ENCODE measurements around the gene KCTD15. TPM values are rescaled to one million over a fixed set of nuclear protein-coding genes. Genes with fewer than 3 reads are reported as not detected.

KCTD15 gene
- total and polyA plus RNA-seq, 2 of the 4 experiments (the other 2 are of a cell fraction) = 16.3 to 19.6 TPM

DNA sequence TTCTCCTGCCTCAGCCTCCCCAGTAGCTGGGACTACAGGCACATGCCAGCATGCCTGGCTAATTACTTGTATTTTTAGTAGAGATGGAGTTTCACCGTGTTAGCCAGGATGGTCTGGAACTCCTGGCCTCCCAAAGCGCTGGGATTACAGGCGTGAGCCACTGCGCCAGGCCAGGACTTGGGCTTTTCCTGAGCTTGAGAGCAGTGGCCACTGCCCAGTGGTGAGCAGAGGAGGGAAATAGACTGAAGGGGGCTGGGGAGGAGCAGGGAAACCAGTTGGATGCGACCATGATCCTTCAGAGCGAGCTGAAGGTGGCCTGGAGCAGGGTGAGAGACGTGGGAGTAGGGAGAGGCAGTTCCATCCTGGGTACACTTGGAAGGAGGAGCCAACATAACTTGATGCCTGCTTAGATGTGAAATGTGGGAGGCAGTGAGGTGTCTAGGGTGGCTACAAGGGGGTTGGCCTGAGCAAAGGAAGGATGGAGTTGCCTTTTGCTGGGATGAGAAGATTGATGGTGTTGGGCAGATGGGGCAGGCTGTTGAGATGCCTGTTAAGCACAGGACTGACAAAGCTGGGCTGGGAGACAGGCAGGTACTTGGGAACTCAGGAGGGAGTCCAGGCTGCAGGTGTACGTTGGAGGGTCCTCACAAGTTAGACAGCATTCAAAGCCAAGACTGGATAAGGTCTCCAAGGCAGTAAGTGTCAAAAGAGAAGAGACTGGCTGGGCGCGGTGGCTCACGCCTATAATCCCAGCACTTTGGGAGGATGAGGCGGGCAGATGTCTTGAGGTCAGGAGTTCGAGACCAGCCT is 31.8 kb downstream of the KCTD15 start:
- Histone ChIP-seq H2AFZ (replicated peaks; ENCODE audit: low read length, poor library complexity) (no peak overlapping the region), H3K9me1 (ENCODE audit: insufficient read depth, low read length) (no peaks in the 10 kb centered on the region), H2BK5ac (ENCODE audit: low read depth, low read length, poor library complexity, severe bottlenecking) (no peak overlapping the region), H3K56ac (ENCODE audit: extremely low read depth, insufficient read depth, low read length) (no peak overlapping the region), H2AK5ac (ENCODE audit: low read depth, low read length) (no peak overlapping the region), H3K36me3 (ENCODE audit: control insufficient read depth, insufficient read depth, low read length) (no peaks in the 10 kb centered on the region), H3K4me2 (ENCODE audit: low read depth, low read length) (no peak overlapping the region), H3K18ac (ENCODE audit: low read depth, low read length) (no peak overlapping the region), H3K23ac (ENCODE audit: low read depth, low read length) (no peak overlapping the region), H3K79me1 (ENCODE audit: low read depth in 1 of 2, low read length in 2 of 2) (no peaks in the 10 kb centered on the region), H4K5ac (ENCODE audit: low read depth, low read length) (no peak overlapping the region), H3K14ac (replicated peaks; ENCODE audit: low read depth, low read length) (no peak overlapping the region), H4K20me1 (ENCODE audit: insufficient read depth, low read length) (no peaks in the 10 kb centered on the region), H3K4me1 (ENCODE audit: control insufficient read depth, insufficient read depth, low read length) (no peaks in the 10 kb centered on the region), H4K8ac (ENCODE audit: low read depth in 2 of 2, low read length in 2 of 2) (no peak overlapping the region), H2BK20ac (ENCODE audit: low read depth, low read length) (no peak overlapping the region), H2AK9ac (replicated peaks; ENCODE audit: low read depth, low read length, poor library complexity) (no peak overlapping the region), H3K9me3 (ENCODE audit: control insufficient read depth, insufficient read depth, low read length) (no peaks in the 10 kb centered on the region), H2BK120ac (ENCODE audit: low read depth, low read length) (no peak overlapping the region), H2BK15ac (ENCODE audit: low read depth, low read length) (no peak overlapping the region), H3K27ac (ENCODE audit: insufficient read depth, low read length) (no peak overlapping the region), H3K4ac (ENCODE audit: low read depth, low read length) (no peak overlapping the region), H3K4me3 (ENCODE audit: insufficient read depth, low read depth, low read length) (no peak overlapping the region), H3K9ac (ENCODE audit: low read depth, low read length) (no peak overlapping the region), H3K27me3 (ENCODE audit: control insufficient read depth, insufficient read depth, low read length) (peaks cover 3% of the 10 kb centered on the region; the same call in 1 of the 2 replicates), H4K91ac (ENCODE audit: insufficient read depth, low read depth, low read length) (no peak overlapping the region)
- dilution Hi-C loops (cut with HindIII; ENCODE audit: low sequenced_read_pairs, unreplicated experiment) (no loop called here), in situ Hi-C loops (cut with MboI; ENCODE audit: low sequenced_read_pairs) (no loop called here), intact Hi-C loops (cut with micrococcal nuclease) (no loop called here)
- WGBS, 2 experiments (ENCODE audit: extremely low coverage in 2 of 2, insufficient read length in 1 of 2) = 60% methylated on average over 13 of the region's 13 CpGs; no CpG with 5 or more reads in 1 of the 2 experiments
- DNase-seq = no peak
- no TSS peak for BruUV-seq (replicated peaks)
- TF ChIP-seq MAFK (IDR thresholded peaks at IDR 0.05; ENCODE audit: low read depth, low read length) (no peak), FOS (IDR thresholded peaks at IDR 0.05; ENCODE audit: low read depth, low read length) (no peak), CEBPB (IDR thresholded peaks at IDR 0.05; ENCODE audit: low read depth, low read length) (no peak), RCOR1 (IDR thresholded peaks at IDR 0.05; ENCODE audit: insufficient replicate concordance, low read length) (no peak), CHD1 (IDR thresholded peaks at IDR 0.05; ENCODE audit: low read depth, low read length) (no peak), POLR2A (IDR thresholded peaks at IDR 0.05; ENCODE audit: low read depth, low read length) (no peak), NFE2L2 (IDR thresholded peaks at IDR 0.05; ENCODE audit: low read depth, low read length) (no peak), BHLHE40 (IDR thresholded peaks at IDR 0.05; ENCODE audit: low read depth, low read length) (no peak)
- TF ChIP-seq, protein P1, sequence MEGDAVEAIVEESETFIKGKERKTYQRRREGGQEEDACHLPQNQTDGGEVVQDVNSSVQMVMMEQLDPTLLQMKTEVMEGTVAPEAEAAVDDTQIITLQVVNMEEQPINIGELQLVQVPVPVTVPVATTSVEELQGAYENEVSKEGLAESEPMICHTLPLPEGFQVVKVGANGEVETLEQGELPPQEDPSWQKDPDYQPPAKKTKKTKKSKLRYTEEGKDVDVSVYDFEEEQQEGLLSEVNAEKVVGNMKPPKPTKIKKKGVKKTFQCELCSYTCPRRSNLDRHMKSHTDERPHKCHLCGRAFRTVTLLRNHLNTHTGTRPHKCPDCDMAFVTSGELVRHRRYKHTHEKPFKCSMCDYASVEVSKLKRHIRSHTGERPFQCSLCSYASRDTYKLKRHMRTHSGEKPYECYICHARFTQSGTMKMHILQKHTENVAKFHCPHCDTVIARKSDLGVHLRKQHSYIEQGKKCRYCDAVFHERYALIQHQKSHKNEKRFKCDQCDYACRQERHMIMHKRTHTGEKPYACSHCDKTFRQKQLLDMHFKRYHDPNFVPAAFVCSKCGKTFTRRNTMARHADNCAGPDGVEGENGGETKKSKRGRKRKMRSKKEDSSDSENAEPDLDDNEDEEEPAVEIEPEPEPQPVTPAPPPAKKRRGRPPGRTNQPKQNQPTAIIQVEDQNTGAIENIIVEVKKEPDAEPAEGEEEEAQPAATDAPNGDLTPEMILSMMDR (conservative IDR thresholded peaks at IDR 0.05; ENCODE audit: low read depth, low read length) = no peak
- TF ChIP-seq, protein P2, sequence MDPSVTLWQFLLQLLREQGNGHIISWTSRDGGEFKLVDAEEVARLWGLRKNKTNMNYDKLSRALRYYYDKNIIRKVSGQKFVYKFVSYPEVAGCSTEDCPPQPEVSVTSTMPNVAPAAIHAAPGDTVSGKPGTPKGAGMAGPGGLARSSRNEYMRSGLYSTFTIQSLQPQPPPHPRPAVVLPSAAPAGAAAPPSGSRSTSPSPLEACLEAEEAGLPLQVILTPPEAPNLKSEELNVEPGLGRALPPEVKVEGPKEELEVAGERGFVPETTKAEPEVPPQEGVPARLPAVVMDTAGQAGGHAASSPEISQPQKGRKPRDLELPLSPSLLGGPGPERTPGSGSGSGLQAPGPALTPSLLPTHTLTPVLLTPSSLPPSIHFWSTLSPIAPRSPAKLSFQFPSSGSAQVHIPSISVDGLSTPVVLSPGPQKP (IDR thresholded peaks at IDR 0.05; ENCODE audit: borderline replicate concordance, low read depth, low read length) = no peak
- no peak for ATAC-seq (ENCODE audit: low read depth)
- ChIA-PET POLR2A (ENCODE audit: unreplicated experiment) (no interaction called here), CTCF (no interaction called here)

Data from IMR-90 (cell line).